Measurements from ENCODE around the gene MAP3K5.

DNA sequence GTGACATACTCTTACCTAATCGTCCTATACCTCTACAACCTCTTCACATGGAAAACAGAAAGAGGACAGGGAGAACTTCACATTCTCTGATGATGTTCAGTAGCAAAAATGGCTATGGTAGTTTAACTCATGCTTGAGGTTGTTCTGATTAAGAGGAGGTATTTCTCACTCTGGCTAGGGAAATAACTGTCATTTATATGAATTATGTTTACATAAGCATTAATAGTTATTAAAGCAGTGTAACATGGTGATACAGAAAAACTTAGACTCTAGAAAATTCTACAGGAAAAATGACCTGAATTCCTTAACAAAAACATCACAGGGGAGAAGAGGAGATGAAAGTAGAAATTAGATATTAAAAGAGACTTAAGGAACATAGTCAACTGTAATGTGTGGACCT lies 57.3 kb downstream of the MAP3K5 start:
- TF ChIP-seq CHD1 (IDR thresholded peaks at IDR 0.05; ENCODE audit: low read depth, low read length) (no peak), MAFK (IDR thresholded peaks at IDR 0.05; ENCODE audit: low read depth, low read length) (no peak), JUND (IDR thresholded peaks at IDR 0.05; ENCODE audit: low read length) (no peak), EGR1 (IDR thresholded peaks at IDR 0.05; ENCODE audit: borderline replicate concordance, low read depth, low read length) (no peak)

Measured in H1 (cell line).